ENCODE results near the gene SAMD7.

SAMD7 gene

GRCh38 chr3:169901453-169901852, 9.9 kb upstream of the SAMD7 start:
- no peak for DNase-seq
- intact Hi-C loops (cut with DNase I), result no loop called here

GRCh38 chr3:169905404-169905803, 6.0 kb upstream of the SAMD7 start:
- no peak for DNase-seq
- intact Hi-C loops (cut with DNase I), result no loop called here

- intact Hi-C loops (cut with DNase I), result no loop called here
- no peak for DNase-seq
Observed at GRCh38 chr3:169907476-169907875, 3.9 kb upstream of the SAMD7 start.

- intact Hi-C loops (cut with DNase I), result no loop called here
- no peak for DNase-seq
Observed at GRCh38 chr3:169907944-169908343, 3.4 kb upstream of the SAMD7 start.

GRCh38 chr3:169913323-169913722, 2.0 kb downstream of the SAMD7 start:
- DNase-seq, result no peak
- intact Hi-C loops (cut with DNase I), result no loop called here

GRCh38 chr3:169914321-169914720, 2.9 kb downstream of the SAMD7 start:
- intact Hi-C loops (cut with DNase I), result no loop called here
- no peak for DNase-seq

- intact Hi-C loops (cut with DNase I), result no loop called here
- peak in 2 of 42 donors; percentile 3 to 12 for DNase-seq
Observed at GRCh38 chr3:169923189-169923588, 11.8 kb downstream of the SAMD7 start.

GRCh38 chr3:169923831-169924230, 12.5 kb downstream of the SAMD7 start:
- peak in 1 of 42 donors; percentile 14 for DNase-seq
- intact Hi-C loops (cut with DNase I), result no loop called here

- intact Hi-C loops (cut with DNase I), result no loop called here
- DNase-seq, result no peak
Observed at GRCh38 chr3:169929830-169930519, 18.6 kb downstream of the SAMD7 start.

- no peak for DNase-seq
Observed at GRCh38 chr3:169930843-169931242, 19.5 kb downstream of the SAMD7 start.

GRCh38 chr3:169931747-169932520, 20.6 kb downstream of the SAMD7 start:
- DNase-seq, result no peak
- intact Hi-C loops (cut with DNase I), result no loop called here

More at GRCh38 chr3:169930843-169931242, 19.5 kb downstream of the SAMD7 start:
- intact Hi-C loops (cut with DNase I), result no loop called here

- no peak for DNase-seq
- intact Hi-C loops (cut with DNase I), result no loop called here
Observed at GRCh38 chr3:169939320-169939719, 27.9 kb downstream of the SAMD7 start.

GRCh38 chr3:169939751-169940150, 28.4 kb downstream of the SAMD7 start:
- intact Hi-C loops (cut with DNase I), result no loop called here
- DNase-seq, result no peak

GRCh38 chr3:169940470-169941181, 29.3 kb downstream of the SAMD7 start:
- intact Hi-C loops (cut with DNase I), result no loop called here

GRCh38 chr3:169945313-169945712, 33.9 kb downstream of the SAMD7 start:
- DNase-seq, result peak in 1 of 42 donors; percentile 14
- intact Hi-C loops (cut with DNase I), result no loop called here

More at GRCh38 chr3:169940470-169941181, 29.3 kb downstream of the SAMD7 start:
- DNase-seq, result no peak

GRCh38 chr3:169946336-169946735, 35.0 kb downstream of the SAMD7 start:
- DNase-seq, result no peak
- intact Hi-C loops (cut with DNase I), result no loop called here

- intact Hi-C loops (cut with DNase I), result no loop called here
- no peak for DNase-seq
Observed at GRCh38 chr3:169948559-169949448, 37.4 kb downstream of the SAMD7 start.

GRCh38 chr3:169952045-169952444, 40.7 kb downstream of the SAMD7 start:
- intact Hi-C loops (cut with DNase I), result no loop called here
- no peak for DNase-seq

Data from head of caudate nucleus (tissue), 42 donors.